Nephron (organoid): ENCODE measurements around the gene XCL1.

Experiments
- H3K27ac Mint-ChIP-seq, 3 experiments: 2 replicates each; pipeline ENCODE4 v1.8.0; 2020; ENCODE audit warnings: mixed read lengths in 3 of 3, mild to moderate bottlenecking in 2 of 3, moderate library complexity in 1 of 3
- H3K27me3 Mint-ChIP-seq: 2 replicates; pipeline ENCODE4 v1.8.0; 2021; ENCODE audit warnings: low read depth, mild to moderate bottlenecking, moderate library complexity, mixed read lengths
- H3K36me3 Mint-ChIP-seq: 2 replicates; pipeline ENCODE4 v1.8.0; 2020; ENCODE audit warnings: low read depth, mixed read lengths
- H3K4me1 Mint-ChIP-seq: 2 replicates; pipeline ENCODE4 v1.8.0; 2020; ENCODE audit warnings: mixed read lengths
- H3K4me3 Mint-ChIP-seq, 3 experiments: 2 replicates each; pipeline ENCODE4 v1.8.0; 2020; ENCODE audit warnings: mild to moderate bottlenecking in 3 of 3, mixed read lengths in 3 of 3, moderate library complexity in 2 of 3
- H3K9me3 Mint-ChIP-seq: 2 replicates; pipeline ENCODE4 v1.8.0; 2020; ENCODE audit warnings: mixed read lengths
- CTCF ChIP-seq, 3 experiments: fragments of 200-600 bp; sonication (generic); IDR thresholded peaks; one replicate each; pipeline ENCODE4 v1.5.0; 2021; ENCODE audit warnings: antibody characterized with exemption in 3 of 3; ENCODE audit not compliant: unreplicated experiment in 3 of 3

The XCL1 gene

GRCh38 chr1:168613691-168614231 is 37.4 kb downstream of the XCL1 start:
- Mint-ChIP-seq H3K36me3 (no peaks in the 10 kb centered on the region), H3K27me3 (peaks cover 24% of the 10 kb centered on the region), H3K4me1 (peaks cover 43% of the 10 kb centered on the region), H3K4me3 (peak overlapping the region; percentile 1 to 28 (median 19)), H3K9me3 (peaks cover 4% of the 10 kb centered on the region), H3K27ac (peak overlapping the region; percentile 28 to 37 (median 31))
- TF ChIP-seq CTCF (IDR thresholded peaks at IDR 0.05; ENCODE audit: unreplicated experiment in 3 of 3), result no peak

DNA sequence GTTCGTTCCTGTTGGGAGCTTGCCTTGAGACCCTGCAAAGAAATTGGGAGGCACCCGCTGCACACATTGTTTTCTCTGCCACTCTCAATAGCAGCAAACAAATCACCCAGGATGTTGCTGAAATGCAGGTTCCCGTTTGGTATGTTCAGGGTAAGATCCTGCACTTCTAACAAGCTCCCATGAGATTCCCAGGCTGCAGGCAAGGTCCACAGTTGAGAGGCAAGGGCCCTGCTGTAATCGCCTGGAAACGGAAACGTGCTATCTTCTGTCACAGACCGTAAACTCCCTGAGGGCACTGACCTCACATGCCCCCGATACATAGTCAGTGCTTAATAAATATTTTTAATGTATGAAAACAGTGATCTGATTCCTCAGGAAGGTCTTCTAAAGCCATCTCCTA is 37.8 kb downstream of the XCL1 start:
- Mint-ChIP-seq H3K27me3 (peaks cover 20% of the 10 kb centered on the region), H3K4me1 (peaks cover 38% of the 10 kb centered on the region), H3K9me3 (peaks cover 4% of the 10 kb centered on the region), H3K36me3 (no peaks in the 10 kb centered on the region), H3K27ac (peak overlapping the region in 2 of 3 experiments; percentile 28 to 37), H3K4me3 (peak overlapping the region in 1 of 3 experiments; percentile 1)
- no peak for TF ChIP-seq CTCF (IDR thresholded peaks at IDR 0.05; ENCODE audit: unreplicated experiment in 3 of 3)

DNA sequence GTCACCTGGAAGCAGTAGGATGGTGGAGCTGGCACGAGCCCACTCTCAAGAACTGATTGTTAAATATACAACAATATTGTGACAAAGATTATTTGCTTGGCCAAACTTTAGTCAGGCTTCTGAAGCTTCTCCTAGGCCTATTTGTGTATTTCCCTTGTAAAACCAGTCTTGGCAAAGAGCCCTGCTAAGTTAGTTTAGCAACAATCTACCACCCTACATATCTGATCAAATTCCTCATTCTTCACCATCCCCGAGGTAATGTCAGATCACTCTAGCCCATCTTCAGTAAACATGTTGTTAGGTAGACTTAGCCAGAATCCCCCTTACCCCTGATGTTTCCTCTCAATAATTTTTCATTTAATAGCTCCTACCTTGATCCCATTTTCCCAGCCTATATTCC is 39.6 kb downstream of the XCL1 start:
- Mint-ChIP-seq H3K27ac (no peak overlapping the region), H3K27me3 (peaks cover 20% of the 10 kb centered on the region), H3K9me3 (peaks cover 4% of the 10 kb centered on the region), H3K36me3 (no peaks in the 10 kb centered on the region), H3K4me3 (no peak overlapping the region), H3K4me1 (peaks cover 29% of the 10 kb centered on the region)
- TF ChIP-seq CTCF (IDR thresholded peaks at IDR 0.05; ENCODE audit: unreplicated experiment in 3 of 3), result no peak

GRCh38 chr1:168617974-168618750 is 41.8 kb downstream of the XCL1 start:
- TF ChIP-seq CTCF (IDR thresholded peaks at IDR 0.05; ENCODE audit: unreplicated experiment in 3 of 3), result no peak

GRCh38 chr1:168618886-168619285 is 42.5 kb downstream of the XCL1 start:
- H3K27ac Mint-ChIP-seq, result no peak overlapping the region
- no peak for TF ChIP-seq CTCF (IDR thresholded peaks at IDR 0.05; ENCODE audit: unreplicated experiment in 3 of 3)

More at GRCh38 chr1:168617974-168618750, 41.8 kb downstream of the XCL1 start:
- Mint-ChIP-seq H3K27ac (no peak overlapping the region), H3K9me3 (peaks cover 4% of the 10 kb centered on the region), H3K4me3 (no peak overlapping the region), H3K4me1 (peaks cover 27% of the 10 kb centered on the region), H3K27me3 (peaks cover 13% of the 10 kb centered on the region), H3K36me3 (no peaks in the 10 kb centered on the region)

More at GRCh38 chr1:168618886-168619285, 42.5 kb downstream of the XCL1 start:
- Mint-ChIP-seq H3K9me3 (peaks cover 4% of the 10 kb centered on the region), H3K4me1 (peaks cover 20% of the 10 kb centered on the region), H3K36me3 (no peaks in the 10 kb centered on the region), H3K27me3 (peaks cover 6% of the 10 kb centered on the region), H3K4me3 (no peak overlapping the region)
